Fibroblast of skin of back (primary cell): ENCODE measurements around the gene TMEM82.

Source experiments
- DNase-seq: peaks from one replicate; pipeline ENCODE4 v3.0.0-alpha.2; 2013

Gene TMEM82

GRCh38 chr1:15796086-15796462, 53.8 kb downstream of the TMEM82 start:
- DNase-seq, result no peak
